ENCODE results near the gene AKT2. TPM values are rescaled to one million over a fixed set of nuclear protein-coding genes. Genes with fewer than 3 reads are reported as not detected.

AKT2 gene
- total and polyA plus RNA-seq, 10 of the 15 experiments (the other 5 are each of a cell fraction or from before 2014, with no cell fraction given): 1.0 to 185 (median 71.5) TPM

- no peaks in the 10 kb centered on the region for H3K36me3 ChIP-seq (ENCODE audit: control insufficient read depth in 2 of 2, insufficient read depth in 2 of 2, low read length in 1 of 2)
- no peaks in the 10 kb centered on the region for H3K4me1 ChIP-seq (ENCODE audit: control insufficient read depth, insufficient read depth, low read length)
- H3K79me2 ChIP-seq (ENCODE audit: control insufficient read depth, insufficient read depth, low read length): no peaks in the 10 kb centered on the region
- no peaks in the 10 kb centered on the region for H4K20me1 ChIP-seq (ENCODE audit: control insufficient read depth, insufficient read depth)
- in situ Hi-C loops (cut with MboI) (loop anchor here (5.0 kb wide), 1 partner anchor 80 kb away; no protein-coding TSS in a partner anchor), intact Hi-C loops (cut with micrococcal nuclease; ENCODE audit: unreplicated experiment) (loop anchor here (1.0 kb wide), 1 partner anchor 83 kb away; no protein-coding TSS in a partner anchor)
- DNase-seq (ENCODE audit: low read depth, low spot score): peak; percentile 51
- BruUV-seq (replicated peaks): no TSS peak
- CTCF ChIA-PET: interaction anchor here (1.4 to 1.5 kb wide), 3 partner anchors 82 to 174 kb away, joined by 3 to 18 read pairs (median 3); no protein-coding TSS in a partner anchor
- 65% methylated on average over 33 of the region's 41 CpGs for WGBS (ENCODE audit: insufficient coverage, insufficient replicate concordance, low lambda C conversion rate, missing lambda C conversion rate)
- peak; percentile 93 for ATAC-seq
- POLR2A ChIA-PET: no interaction called here
- peaks cover 4% of the 10 kb centered on the region; the same call in 1 of the 3 replicates for H3K9me3 ChIP-seq (replicated peaks; ENCODE audit: control insufficient read depth, insufficient read depth, low read length)
- H3K9ac ChIP-seq (ENCODE audit: control insufficient read depth, insufficient read depth, low read length): no peak overlapping the region
- SMC1A ChIA-PET (ENCODE audit: uncharacterized antibody, unreplicated experiment): interaction anchor here (1.4 kb wide), 2 partner anchors 58 to 82 kb away, joined by 3 to 6 read pairs; no protein-coding TSS in a partner anchor
- H3K4me3 ChIP-seq: no peak overlapping the region
- no peak overlapping the region for H2AFZ ChIP-seq (ENCODE audit: control insufficient read depth, low read depth, low read length)
- H3K27ac ChIP-seq (ENCODE audit: control insufficient read depth, insufficient read depth): no peak overlapping the region
- no peak overlapping the region for H3K4me2 ChIP-seq (ENCODE audit: control insufficient read depth, insufficient read depth)
- H3K27me3 ChIP-seq (replicated peaks in 1 of 2; ENCODE audit: control insufficient read depth in 2 of 2, insufficient read depth in 2 of 2, low read length in 1 of 2): peaks cover 1 to 18% of the 10 kb centered on the region in 2 experiments; a peak in 3 of 4 replicates
- RAD21 ChIA-PET (ENCODE audit: unreplicated experiment): interaction anchor here (1.7 kb wide), 1 partner anchor 82 kb away, joined by 7 read pairs; no protein-coding TSS in a partner anchor
- FAIRE-seq: peak; percentile 91
- TF ChIP-seq CTCF (IDR thresholded peaks at IDR 0.05 in 2 of 3, conservative IDR thresholded peaks at IDR 0.05 in 1 of 3; ENCODE audit: control insufficient read depth in 2 of 3, extremely low read depth in 1 of 3, insufficient read depth in 1 of 3, low read depth in 3 of 3, low read length in 3 of 3) (peak; percentile 65 to 80 (median 76); a peak in 5 of 6 replicates), ZNF687 (IDR thresholded peaks at IDR 0.05) (no peak), ZBTB40 (IDR thresholded peaks at IDR 0.05; ENCODE audit: borderline replicate concordance) (peak; percentile 34; the same call in 1 of the 2 replicates), POU2F2 (IDR thresholded peaks at IDR 0.05; ENCODE audit: borderline replicate concordance, low read depth, low read length) (peak; percentile 98), RAD21 (IDR thresholded peaks at IDR 0.05; ENCODE audit: insufficient read depth, low read depth, low read length) (peak; percentile 88), SRF (IDR thresholded peaks at IDR 0.05; ENCODE audit: low read depth in 2 of 2, low read length in 2 of 2) (no peak), NR2C1 (IDR thresholded peaks at IDR 0.05) (no peak), YY1 (IDR thresholded peaks at IDR 0.05; ENCODE audit: low read depth, low read length) (0 out of 2 replicates have a peak, but pooled peaks have one; percentile 59), CHD2 (IDR thresholded peaks at IDR 0.05; ENCODE audit: borderline replicate concordance, low read depth, low read length) (peak; percentile 85; the same call in 1 of the 2 replicates), YBX1 (IDR thresholded peaks at IDR 0.05) (no peak), HDAC6 (IDR thresholded peaks at IDR 0.05; ENCODE audit: unreplicated experiment) (no peak)
Measured at GRCh38 chr19:40221858-40222619, 63.1 kb downstream of the AKT2 start.

Data from GM12878 (cell line).